NCI-H2107 treated with DMSO at 0.1 percent for 48 hours (cell line): Measurements from ENCODE around the gene LRRC45.

Experiments
- DNase-seq: peaks from one replicate; lab custom pipeline; 2025; ENCODE audit not compliant: unreplicated experiment; lab: John Stamatoyannopoulos, UW

LRRC45 gene

GRCh38 chr17:81993729-81994592 is 29.1 kb upstream of the LRRC45 start:
- DNase-seq = no peak

DNA sequence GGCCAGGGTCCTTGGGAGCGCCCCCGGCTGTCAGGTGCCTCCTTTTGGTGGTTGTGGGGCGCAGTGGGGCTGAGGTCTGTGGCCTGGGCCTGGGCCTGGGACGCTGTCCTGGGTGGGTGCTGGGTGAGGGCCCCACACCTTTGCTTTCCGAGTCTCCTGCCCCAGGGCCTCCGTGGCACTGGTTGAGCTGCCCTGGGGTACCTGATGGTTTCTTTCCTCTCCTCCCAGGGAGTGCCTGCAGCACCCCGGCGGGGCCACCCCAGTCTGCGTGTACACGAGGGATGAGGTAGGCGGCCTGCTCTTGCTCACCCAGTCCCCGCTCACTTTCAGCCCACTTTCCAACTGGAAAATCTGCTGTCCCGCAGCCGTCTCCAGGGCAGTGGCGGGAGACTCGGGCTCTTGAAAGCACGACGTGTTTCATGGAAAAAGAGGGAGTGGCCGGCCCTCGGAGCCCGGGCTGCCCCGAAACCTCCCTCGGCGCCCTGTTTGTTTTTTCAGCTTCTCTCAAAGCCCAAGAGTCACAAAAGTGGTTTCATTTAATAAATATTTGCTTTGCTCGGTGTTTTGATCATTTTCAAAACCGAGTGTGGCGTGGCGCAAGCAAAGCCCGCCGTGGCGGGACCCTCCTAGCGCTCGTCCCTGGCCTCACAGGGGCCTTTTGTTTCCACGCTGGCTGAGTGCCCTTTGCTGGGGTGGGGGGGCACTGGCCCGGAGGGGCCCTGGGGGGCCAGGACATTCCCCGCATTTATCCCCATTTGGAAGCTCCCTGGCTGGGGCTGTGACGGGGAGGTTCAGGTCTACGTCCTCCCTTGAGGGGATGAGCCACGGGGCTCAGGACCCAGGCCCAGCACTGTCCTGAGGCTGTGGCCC is 28.3 kb upstream of the LRRC45 start:
- no peak for DNase-seq

GRCh38 chr17:81995463-81996231 is 27.5 kb upstream of the LRRC45 start:
- no peak for DNase-seq

GRCh38 chr17:81996232-81996756 is 26.8 kb upstream of the LRRC45 start:
- no peak for DNase-seq

DNA sequence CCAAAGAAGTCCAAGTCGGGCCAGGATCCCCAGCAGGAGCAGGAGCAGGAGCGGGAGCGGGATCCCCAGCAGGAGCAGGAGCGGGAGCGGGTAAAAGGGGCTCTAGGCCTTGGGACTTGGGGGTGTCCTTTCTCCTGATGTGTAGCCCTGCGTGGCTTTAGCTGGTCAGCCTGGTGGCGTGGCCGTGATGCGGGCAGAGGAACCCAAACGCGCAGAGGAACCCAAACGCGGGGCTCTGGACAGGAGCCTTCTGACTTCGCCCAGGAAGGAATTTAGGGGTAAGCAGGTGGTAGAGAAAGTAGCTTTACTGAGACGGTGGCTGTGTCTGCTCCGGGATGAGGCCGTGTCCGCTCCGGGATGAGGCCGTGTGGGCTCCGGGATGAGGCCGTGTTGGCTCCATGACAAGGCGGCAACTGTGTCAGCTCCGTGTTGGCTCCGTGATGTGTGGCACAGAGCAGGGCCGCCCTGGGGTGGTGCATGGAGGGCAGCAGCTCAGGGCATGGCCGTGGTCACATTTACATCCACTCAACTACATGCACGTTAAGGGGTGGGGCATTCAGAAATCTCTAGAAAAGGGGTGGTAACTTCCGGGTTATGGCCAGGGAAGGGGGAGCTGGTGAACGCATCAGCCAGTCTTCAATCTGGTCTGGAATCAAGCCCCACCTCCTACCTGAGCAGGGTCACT is 26.2 kb upstream of the LRRC45 start:
- DNase-seq = no peak

DNA sequence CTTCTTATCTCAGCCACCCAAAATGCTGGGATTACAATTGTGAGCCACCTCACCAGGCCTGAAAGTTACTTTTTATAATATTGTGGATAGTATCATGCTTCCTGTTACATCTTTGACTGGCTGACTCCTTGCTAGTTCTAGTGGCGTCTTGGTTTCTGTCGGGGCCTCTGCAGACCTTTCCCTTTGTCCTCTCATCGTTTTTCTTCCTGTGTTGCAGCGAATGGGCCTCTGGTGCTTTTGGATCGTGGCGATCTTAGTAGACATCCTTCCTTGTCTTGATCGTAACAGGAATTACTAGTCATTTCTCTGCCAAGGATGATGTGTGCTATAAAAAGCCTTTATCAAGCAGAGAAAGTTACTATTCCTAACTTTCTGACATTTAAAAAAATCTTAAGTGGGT is 24.9 kb upstream of the LRRC45 start:
- no peak for DNase-seq

- DNase-seq = no peak
Measured at GRCh38 chr17:81998691-81999438, 24.2 kb upstream of the LRRC45 start.

- no peak for DNase-seq
Measured at GRCh38 chr17:81999587-81999975, 23.5 kb upstream of the LRRC45 start.

DNA sequence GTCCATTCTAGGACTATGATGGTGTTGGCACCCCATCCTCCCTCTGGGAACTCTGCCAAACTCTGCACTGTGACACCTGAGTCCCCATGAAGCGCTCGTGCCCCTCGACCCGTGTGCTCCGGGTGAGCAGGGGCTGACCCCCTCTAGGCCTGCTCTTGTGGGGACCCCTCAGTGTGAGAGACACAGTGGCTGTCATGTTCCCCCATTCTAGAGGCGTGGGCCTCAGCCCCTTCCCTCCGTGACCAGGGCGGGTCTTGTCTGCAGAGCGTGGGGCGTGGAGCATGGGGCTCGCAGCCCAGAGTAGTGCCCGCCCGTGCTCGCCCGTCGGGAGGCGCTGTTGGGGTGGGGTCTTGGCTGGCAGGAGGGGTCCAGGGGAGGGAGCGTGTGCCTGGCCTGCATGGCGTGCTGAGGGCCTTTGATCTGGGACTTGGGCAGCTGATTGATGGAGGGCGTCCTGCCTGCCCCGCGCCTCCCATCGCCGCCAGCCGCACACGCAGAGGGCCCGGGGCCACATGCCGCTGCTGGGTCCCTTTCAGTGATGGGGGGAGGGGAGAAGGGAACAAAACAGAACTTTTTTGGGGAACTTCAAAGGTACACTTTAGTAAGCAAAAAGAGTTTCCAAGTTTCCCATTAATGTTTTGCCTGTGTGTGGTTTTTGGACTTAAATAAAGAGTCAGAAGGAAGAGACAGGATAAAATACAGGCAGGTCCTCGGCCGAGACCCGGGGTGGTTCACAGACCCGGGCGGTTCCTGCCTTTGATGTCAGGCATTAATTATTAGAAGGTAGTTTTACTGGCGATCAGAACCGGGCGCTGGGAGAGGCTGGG is 22.9 kb upstream of the LRRC45 start:
- no peak for DNase-seq

GRCh38 chr17:82000803-82001570 is 22.1 kb upstream of the LRRC45 start:
- no peak for DNase-seq

DNA sequence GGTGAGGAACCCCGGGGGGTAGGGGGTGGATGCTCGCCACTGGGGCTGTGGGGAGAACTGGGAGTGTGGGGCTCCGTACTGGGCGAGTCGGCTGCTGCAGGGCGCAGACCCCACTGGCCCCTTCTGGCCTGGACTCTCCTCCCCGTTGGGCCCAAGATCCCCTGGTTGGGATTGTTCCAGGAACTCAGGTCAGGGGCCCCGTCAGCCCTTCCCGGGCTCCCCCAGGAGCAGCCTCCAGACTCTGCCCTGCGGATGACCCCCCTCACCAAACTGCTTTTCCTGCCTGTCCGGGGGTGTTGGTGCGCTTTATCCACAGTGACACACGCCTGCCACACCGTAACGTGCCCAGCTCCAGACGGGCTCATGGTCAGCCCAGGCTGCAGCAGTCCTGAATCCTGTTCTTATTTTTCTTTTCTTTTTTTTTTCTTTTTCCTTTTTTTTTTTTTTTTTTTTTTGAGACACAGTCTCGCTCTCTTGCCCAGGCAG is 21.5 kb upstream of the LRRC45 start:
- no peak for DNase-seq

- no peak for DNase-seq
Measured at GRCh38 chr17:82003411-82004381, 19.4 kb upstream of the LRRC45 start.

GRCh38 chr17:82004517-82005455 is 18.3 kb upstream of the LRRC45 start:
- DNase-seq = no peak

- DNase-seq = no peak
Measured at GRCh38 chr17:82005701-82006348, 17.3 kb upstream of the LRRC45 start.
